CMK (cell line): Measurements from ENCODE around the gene C16orf90.
A peak's percentile ranks its signal among the peaks of the same experiment; 100 is the strongest.

Experiments
- DNase-seq: peaks from one replicate; pipeline ENCODE4 v3.0.0-alpha.2; 2010; ENCODE audit warnings: low read depth

C16orf90 gene, protein sequence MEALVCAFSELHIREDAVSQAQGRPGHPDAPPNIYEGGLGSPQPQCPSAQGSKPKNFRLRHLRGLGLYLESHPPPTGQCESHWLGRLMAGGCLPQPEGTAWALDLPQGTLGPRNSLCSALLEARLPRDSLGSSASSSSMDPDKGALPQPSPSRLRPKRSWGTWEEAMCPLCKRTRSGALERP

DNA sequence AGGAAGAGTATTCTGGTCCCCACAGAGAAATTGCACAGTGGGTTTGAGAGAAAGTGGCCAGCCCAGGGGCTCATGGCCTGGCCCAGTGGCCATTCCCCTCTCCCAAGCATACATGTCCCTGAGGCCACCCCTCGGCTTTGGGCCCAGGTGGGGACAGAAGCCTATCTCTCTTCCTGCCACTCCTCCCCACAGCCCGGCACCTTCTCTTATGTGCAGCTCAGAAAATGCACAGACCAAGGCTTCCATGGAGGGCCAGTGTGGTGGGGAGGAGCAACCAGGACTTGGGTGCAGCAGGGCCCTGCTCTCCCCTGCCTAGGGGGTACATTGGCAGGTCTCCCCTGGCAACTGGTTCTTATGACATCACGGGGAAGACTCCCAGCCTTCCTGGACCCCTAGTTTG, at the start of gene C16orf90:
C16orf90 (minus strand) TSS at position 314 of the 400 bp plus-strand sequence; CDS start at position 246, 68 bp downstream.
- no peak for DNase-seq

DNA sequence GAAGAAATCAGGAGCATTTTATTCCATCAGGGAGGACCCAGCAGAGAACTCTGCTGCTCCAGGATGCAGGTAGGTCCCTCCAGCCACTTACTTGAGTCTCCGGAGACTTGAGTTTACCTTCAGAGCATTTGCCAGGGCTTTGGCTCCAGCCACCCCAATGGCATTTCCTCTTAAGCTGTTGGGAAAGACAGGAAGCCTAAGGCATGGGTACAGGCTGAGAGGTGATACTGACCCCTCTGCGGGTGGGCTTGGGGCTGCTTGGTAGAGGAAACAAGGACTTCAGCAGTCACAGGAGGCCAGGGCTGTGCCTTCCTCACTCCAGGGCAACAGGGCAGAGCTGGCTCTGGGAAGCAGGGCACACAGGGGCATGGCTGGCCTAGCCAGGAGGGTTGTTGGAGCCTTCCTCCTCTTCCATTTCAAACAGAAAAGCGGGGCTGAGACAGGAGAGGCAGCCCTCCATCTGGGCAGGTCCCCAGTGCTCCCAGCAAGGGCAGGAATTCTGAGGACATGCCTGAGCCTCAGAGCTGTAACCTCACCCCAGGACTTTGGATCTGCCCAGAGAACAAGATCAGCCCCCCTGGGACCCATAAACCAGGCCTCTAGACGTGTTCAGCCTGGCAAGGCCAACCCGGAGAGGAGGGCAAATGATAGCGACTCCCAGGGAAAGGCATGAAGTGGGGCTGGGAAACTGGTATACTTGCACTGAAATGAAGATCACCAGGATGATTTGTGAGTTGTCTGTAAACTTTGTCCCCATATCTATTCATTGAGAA, 47.5 kb upstream of the C16orf90 start:
- DNase-seq: no peak

DNA sequence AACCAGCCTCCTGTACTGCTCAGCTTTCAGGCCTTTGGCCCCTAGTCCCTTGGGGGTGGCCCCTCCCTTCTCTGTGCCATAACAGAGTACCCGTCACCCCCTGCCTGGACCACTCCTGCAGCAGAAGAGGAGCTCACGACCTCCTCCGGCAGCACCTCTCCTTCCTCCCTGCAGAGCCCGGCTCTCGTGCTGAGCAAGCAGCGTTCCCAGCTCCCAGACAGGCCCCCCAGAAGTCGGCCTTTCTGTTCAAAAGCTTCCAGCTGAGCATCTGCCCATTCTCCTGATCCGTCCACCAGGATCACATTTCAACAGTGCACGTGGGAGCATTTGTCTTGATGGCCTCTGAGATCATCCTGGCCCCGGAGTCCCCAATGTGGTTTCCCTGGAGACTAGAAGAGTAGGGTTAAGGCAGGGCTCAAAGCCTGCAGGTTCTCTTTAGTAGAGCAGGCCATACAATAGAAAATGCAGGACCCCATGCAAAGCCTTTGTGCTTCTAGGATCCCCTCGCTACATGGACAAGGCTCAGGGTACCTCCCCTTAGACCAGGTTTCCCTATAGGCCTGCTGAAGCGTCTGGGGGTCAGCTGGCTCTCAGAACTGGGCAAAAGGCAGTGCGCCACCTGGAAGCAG, 46.4 kb upstream of the C16orf90 start:
- no peak for DNase-seq

DNA sequence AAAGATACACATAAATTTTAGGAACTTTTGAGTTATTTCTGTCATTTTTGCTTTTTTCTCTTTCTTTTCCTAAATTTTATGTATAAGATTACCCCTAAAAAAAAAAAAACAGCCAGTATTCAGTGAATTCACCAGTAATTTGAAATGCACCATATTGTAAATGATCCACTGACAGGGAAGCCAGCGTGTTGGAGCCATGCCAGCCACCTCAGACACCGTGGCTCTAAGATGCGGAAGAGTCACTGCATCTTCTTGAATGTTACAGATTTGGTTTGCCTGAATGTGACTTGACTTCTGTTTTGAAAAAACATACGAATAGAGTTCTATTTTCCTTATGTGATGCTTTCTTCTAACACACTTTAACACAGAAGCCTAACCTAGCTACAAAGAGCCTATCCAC, 42.9 kb upstream of the C16orf90 start:
- no peak for DNase-seq

DNA sequence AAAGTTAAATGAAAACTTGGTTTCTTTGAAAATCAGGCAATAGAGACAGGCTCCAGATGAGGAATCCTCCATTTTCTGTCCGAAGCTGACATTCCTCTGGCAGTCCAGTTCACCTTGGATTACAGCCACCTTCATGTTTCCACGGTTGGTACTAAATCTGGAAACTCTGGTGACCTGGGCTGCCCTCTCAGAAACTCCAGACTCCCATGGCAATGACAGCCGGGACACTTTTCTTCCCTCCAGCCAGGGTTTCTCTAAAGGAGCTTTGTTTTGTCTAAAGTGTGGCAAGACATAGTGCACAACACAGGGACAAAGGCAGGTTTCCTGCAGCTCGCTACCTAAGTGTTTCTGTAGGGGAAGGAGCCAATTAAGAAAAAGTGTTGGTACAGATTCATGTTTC, 41.6 kb upstream of the C16orf90 start:
- DNase-seq: no peak

DNA sequence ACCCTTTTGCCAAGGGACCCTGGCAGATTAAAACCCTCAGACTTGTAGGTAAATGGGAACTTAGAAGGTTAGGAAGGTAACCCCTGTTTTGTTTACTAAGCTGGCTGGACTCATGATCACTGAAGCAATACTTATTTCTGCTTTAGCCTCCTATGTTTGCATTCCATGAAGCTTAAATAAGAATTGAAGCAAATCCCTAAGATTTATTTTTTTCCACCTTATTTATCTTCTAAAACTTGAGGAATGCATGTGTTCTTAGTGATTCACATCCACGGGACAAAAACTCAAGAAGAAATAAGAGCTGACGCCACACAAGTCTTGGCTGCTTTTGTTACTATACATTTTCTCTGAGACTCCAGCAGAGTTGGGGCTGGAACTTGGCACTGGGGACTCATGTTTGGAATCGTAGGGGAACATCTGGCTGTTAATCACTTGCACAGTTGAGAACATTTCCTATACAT, 41.0 kb upstream of the C16orf90 start:
- no peak for DNase-seq

DNA sequence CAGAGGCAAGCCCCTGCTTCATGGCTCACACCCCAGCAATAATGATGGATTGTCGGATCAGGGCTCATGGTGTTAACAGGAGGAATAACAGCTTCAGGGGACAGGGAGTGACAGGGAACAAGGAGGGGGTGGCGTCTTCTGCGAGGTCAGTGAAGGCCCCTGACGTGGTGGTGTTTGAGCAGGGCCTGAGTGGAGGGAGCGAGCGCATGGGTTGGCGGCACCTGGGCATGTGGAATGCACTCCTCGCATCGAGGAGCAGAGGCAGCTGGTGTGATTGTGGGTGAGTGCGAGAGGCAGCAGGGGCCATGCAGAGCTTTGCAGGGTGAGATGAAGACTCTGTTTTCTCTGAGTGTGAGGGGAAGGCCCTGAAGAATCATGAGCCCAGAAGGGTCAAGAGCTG, 38.8 kb upstream of the C16orf90 start:
- DNase-seq: no peak

DNA sequence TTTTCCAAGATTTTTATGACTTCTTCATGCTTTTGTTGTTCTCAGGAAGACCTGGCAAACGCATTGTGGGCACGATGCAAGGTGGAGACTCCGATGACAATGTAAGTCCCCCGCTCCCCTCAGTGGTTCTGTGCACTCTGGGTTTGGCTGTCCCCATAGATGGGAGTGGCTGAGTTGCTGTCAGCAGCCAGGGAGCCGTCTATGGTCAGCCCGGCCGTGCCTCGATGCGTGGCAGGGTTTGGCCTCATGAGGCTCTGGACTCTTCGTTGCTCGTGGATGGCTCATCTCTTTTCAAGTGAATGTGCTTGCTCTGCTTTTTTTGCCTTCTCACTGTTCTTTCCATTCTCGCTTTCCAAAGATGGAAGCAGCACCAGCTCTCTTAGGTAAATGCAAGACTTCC, 37.5 kb upstream of the C16orf90 start:
- DNase-seq: no peak

DNA sequence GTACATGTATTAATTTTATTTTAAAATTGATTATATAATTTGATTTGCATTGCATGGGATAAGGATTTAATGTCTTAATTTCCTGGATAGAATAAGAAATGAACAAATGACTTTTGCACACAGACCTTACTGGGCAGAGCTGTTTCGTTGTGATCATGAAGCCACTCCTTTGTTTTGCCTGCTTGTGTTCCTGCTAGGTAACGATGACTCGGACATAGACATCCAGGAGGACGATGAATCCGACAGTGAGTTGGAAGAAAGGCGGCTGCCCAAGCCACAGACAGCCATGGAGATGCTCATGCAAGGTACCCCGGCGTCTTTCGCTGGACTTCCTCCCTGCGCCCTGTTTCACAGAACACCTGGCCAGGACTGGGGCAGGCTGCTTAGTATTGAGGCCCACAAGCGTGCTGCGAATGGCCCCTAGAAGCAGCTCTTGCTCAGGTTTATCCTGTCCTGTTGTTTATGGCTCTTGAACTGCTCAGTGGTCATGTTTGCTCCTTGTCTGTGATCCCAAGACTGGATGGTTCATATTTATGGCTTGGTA, 35.2 kb upstream of the C16orf90 start:
- no peak for DNase-seq

DNA sequence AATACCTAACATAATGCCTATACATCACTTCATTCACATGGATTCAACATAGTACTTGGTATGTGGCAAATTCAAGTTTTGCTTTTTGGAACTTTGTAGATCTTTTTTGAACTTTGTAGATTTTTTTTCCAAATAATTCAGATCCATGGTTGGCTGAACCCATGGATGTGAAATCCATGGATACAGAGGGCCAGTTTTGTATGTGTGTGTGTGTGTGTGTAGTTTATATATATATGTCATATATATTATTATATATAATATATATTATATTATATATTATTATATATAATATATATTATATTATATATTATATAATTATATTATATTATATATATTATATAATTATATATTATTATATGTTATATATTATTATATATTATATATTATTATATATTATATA, 33.9 kb upstream of the C16orf90 start:
- no peak for DNase-seq

DNA sequence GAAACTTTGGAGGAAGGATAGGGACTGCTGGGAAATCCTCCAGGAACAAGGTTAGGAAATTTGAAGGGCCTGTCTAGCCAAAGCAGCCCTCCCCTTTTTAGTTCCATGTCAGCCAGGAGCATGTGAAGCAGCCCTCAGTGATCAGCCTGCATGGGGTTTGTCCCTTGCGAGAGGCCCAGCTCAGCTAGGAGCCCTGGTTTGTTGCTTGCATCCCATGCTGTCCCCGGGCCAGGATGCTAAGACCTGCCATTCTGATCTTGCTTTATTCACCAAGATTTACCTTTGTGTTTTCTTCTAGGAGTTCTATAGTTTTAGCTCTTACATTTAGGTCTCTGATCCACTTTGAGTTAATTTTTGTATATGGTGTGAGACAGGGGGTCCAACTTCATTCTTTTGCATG, 33.1 kb upstream of the C16orf90 start:
- DNase-seq: no peak

DNA sequence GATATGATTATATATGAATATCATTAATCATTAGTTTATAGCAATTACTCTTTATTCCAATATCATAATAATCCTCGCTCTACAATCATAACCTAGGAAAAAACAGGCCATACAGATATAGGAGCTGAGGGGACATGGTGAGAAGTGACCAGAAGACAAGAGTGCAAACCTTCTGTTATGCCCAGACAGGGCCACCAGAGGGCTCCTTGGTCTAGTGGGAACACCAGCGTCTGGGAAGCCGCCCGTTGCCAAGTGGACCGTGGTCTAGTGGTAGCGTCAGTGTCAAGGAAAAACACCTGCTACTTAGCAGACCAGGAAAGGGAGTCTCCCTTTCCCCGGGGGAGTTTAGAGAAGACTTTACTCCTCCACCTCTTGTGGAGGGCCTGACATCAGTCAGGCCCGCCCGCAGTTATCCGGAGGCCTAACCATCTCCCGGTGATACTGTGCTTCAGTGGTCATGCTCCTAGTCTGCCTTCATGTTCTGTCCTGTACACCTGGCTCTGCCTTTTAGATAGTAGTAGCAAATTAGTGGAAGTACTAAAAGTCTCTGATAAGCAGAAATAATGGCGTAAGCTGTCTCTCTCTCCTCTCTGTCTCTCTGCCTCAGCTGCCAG, 32.0 kb upstream of the C16orf90 start:
- peak; percentile 46 for DNase-seq

DNA sequence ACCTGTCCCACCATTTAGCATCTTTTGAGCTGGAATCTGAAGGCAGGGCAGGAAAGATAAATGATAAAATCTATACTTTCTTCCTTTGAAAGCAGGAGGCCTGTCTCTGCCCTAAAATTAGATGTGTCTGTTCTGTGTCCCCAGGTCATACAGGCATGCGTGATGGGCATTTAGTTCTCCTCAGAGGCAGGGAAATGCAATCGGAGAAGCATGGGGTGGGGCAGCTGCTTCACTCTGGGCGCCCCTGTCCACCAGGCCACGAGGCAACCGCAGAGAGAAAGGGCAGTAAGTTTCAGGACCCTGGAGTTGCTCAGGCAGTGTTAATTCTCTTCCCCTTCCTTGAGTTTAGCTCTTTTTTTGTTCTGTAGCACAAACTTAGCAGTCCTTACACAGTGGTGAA, 30.7 kb upstream of the C16orf90 start:
- DNase-seq: no peak

DNA sequence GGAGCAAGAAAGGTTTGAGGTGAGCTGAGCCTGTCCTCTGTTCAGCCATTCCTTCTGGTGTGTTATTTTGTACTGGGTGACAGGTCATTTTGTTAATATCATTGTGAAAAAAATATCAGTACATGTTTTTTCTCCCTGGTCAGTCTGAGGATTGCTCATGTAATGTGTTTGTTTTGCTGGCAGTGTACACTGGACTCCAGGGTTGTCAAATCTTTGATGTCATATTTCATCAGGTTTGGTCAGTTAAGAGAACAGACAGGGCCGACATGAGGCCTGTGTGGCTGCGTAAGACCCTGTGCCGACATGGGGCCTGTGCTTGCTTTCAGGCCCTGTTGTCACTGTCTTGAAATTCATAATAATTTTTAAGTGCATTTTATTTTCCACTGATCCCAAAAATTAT, 28.0 kb upstream of the C16orf90 start:
- DNase-seq: no peak

DNA sequence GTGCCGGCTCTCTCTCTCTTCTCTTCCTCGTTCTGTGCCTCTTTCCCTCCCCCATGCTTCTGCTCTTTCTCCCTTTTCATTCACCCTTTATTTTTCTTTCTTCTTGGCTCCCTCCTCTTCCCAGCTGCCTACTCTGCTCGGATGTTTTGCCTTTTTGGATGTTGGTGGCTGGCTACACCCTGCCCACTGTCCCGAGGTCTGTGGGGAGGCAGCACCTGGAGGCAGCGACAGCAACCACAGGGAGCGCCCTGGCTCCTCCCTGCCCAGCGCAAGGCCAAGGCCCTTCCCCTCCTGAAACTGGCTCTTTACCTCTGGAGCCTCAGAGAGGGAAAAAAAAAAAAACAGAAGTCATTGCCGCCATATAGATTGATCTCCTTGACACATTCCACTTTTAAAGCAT, 25.6 kb upstream of the C16orf90 start:
- DNase-seq: no peak

DNA sequence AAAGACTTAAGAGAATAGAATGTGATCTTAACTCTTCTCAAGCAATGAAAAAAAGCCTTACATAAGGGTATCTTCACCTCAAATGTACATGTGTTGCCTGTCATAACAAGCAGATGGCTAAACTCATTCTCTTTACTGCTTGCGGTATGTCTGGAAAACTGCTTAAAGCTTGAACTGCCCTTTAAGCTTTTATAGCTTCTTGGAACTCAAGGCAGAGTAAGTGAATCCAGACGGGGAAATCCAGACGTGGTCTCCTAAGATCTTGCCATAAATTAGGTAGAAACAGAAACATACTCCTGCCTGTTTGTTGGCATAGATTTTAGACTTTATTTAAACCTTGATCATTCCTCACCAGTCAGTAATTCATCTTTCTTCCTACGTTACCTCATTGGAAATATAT, 25.1 kb upstream of the C16orf90 start:
- DNase-seq: no peak

DNA sequence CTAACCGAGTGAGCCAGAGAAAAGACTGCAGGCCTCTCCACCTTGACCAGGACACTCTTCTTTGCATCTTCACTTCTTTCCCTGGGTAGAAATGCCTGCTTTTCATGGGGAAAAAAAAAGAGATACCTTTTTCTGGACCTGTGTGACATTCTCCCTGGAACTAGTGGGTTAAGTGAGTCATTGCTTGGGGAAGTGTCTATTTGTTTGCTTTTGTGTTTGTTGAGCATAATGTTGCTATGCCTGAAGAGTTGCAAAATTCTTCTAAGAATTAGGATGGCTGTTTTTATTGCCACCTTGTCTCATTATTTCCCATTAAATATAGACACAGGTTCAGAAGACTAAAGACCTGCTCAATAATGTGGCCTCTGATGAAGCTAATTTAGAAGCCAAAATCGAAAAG, 24.3 kb upstream of the C16orf90 start:
- no peak for DNase-seq

DNA sequence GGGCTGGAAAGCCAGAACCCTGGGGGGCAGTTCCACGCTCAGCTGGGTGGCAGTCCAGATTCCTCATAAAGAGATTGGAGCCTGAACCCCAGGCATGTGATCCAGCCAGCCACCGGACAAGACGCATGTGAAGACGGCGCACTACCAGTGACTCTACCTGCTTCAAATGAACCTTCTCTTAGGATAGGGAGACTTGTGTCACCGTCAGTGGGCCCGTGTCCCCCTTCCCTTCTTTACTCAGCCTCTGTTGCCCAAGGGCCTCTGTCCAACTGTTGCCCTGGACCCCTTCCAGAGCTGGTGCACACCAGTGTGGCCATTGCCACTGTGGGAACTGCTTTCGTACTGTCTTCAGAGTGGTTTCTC, 23.7 kb upstream of the C16orf90 start:
- no peak for DNase-seq

DNA sequence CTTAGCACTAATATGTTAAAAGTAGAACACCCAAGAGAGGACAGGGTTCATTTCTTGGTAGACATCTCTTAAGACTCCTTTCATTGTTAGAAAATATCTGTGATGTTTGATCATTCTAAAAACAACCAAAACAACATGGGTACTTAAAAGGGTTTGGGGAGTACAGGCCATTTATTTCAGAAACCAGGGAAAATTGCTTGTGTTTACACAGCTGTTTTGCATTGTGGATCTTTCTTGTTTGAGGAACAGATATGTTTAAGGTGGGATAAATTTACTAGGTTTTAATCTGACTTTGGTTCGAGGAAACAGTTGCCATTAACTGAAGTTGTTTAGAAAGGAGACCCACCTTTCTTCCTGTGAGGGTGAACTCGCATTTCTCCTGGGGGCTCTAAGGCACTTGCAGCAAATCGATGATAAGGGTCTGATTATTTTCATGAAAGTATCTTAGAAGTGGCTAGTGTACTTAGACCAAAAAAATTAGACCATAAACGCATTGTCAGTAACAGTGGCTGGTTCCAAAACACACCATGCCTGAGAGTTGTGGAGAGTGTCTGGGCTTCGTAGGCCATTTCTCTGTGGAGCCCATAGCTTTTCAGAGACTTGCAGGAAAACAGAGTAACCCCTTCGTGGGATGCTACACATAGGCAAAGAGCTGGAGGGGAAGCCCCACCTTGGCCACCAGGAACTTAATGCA, 23.1 kb upstream of the C16orf90 start:
- no peak for DNase-seq

DNA sequence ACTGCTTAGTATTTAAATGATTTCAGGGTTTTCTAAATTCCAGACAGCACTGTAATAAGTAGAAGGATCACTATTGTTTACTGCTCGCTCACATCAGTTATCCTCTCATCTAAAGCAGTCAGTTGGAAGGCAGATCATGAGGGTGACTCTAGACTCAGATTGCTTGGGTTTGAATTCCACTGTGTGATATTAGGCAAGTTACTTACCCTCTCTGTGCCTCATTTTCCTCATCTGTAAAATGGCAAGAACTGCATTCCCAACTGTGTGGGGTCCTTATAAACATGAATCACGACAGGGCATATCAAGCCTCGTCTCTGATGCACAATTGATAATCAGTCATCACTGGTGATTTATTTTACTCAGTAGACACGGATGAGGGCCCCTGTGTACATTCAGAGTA, 20.6 kb upstream of the C16orf90 start:
- DNase-seq: no peak

DNA sequence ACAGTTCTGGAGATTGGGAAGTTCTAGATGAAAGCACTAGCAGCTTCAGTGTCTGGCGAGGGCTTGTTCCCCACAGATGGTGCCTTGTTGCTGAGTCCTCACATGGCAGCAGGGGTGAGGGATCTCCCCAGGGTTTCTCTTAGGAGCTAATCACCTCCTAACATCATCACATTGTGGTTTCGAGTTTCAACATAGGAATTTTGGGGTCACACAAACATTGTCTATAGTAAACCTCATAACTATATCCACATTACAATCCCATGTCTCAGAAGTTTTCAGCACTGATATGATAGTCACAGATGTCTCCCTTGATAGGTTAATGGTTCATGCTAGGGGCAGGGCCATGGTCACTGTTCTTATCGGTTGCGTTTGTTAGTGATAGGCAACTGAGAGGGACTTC, 19.3 kb upstream of the C16orf90 start:
- no peak for DNase-seq

DNA sequence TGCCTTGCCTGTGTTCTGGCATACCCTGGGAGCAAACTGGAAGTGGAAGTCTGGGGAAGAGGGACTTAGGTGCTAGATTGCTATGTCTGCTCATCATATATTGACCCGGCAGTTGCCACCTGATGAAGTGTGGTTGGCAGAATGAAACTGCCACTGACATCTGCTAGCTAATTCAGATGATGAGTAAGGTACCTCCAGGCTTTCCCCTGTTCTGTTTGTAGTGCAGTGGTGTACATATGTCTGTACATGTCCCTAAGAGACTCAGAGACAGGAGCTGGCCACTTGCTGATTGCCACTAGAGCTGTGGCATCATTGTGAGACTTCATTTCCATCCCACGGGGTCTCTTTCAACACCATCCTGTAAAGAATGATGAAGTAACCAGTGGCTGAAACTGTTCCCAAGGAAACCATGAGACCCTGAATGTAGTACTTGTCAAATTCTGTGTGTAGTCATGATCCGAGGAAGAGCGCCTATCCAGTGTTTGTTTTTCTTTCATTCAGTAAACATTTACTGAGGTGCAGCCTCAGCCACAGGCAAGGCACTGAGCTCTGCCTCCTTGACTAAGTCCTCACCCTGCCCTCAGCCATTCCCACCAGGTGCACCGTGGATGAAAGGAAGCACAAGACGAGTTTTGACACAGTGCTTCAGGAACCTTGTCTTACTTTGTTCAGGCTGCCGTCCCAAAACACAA, 18.7 kb upstream of the C16orf90 start:
- DNase-seq: no peak
